ENCODE data around the gene STX1B.

GRCh38 chr16:30979170-30980022 is 31.0 kb downstream of the STX1B start:
- TF ChIP-seq POLR2AphosphoS5 (IDR thresholded peaks at IDR 0.05; ENCODE audit: low read depth, low read length) (no peak), REST (IDR thresholded peaks at IDR 0.05; ENCODE audit: insufficient read depth in 1 of 2, low read depth in 2 of 2, low read length in 2 of 2) (no peak)
